H1 (cell line): ENCODE data around the gene RABEP1. TPM values are rescaled to one million over a fixed set of nuclear protein-coding genes. Genes with fewer than 3 reads are reported as not detected.

Experiments used
- CTCF ChIA-PET: fragments of 300-600 bp; sonication (Branson Sonifier 250); formaldehyde crosslinking; loops from one replicate; lab custom pipeline; 2021; ENCODE audit not compliant: partially characterized antibody; lab: Charles Lee
- POLR2A ChIA-PET: fragments of 300-600 bp; sonication (Branson Sonifier 250); formaldehyde crosslinking; loops from one replicate; lab custom pipeline; 2021; ENCODE audit warnings: inconsistent platforms; ENCODE audit not compliant: partially characterized antibody; lab: Charles Lee
- DNase-seq, 2 experiments: peaks; one replicate each; pipeline versions ENCODE4 v3.0.0 to v3.0.0-alpha.2; 2010 to 2022; ENCODE audit warnings: low spot score in 2 of 2, low read depth in 1 of 2, mixed read lengths in 1 of 2
- FAIRE-seq: peaks from 2 replicates; lab custom pipeline; 2011; peaks lifted over from hg19 to GRCh38; lab: Jason Lieb, UNC
- H2AFZ ChIP-seq: 2 replicates; pipeline ENCODE4 v1.8.1; 2012; ENCODE audit warnings: low read length, inconsistent platforms
- H2AK5ac ChIP-seq: 2 replicates; pipeline ENCODE4 v1.6.1; 2013; ENCODE audit warnings: low read depth, low read length
- H2BK120ac ChIP-seq: replicated peaks from 2 replicates; pipeline ENCODE3; 2013; ENCODE audit warnings: low read depth, low read length, inconsistent platforms
- H2BK12ac ChIP-seq: 2 replicates; pipeline ENCODE4 v1.6.1; 2013; ENCODE audit warnings: low read depth, low read length
- H2BK15ac ChIP-seq: 2 replicates; pipeline ENCODE4 v1.6.1; 2013; ENCODE audit warnings: low read length
- H2BK20ac ChIP-seq: 2 replicates; pipeline ENCODE4 v1.6.1; 2013; ENCODE audit warnings: low read length
- H2BK5ac ChIP-seq: 2 replicates; pipeline ENCODE4 v1.6.1; 2013; ENCODE audit warnings: low read depth, low read length
- H3K14ac ChIP-seq: 2 replicates; pipeline ENCODE4 v1.6.1; 2013; ENCODE audit warnings: inconsistent platforms; ENCODE audit not compliant: insufficient read length
- H3K18ac ChIP-seq: 2 replicates; pipeline ENCODE4 v1.6.1; 2013; ENCODE audit warnings: low read length; ENCODE audit errors: extremely low read depth
- H3K23ac ChIP-seq: 2 replicates; pipeline ENCODE4 v1.6.1; 2013; ENCODE audit warnings: inconsistent platforms; ENCODE audit not compliant: insufficient read length
- H3K23me2 ChIP-seq: 2 replicates; pipeline ENCODE4 v1.6.1; 2013; ENCODE audit warnings: low read depth, low read length
- H3K27ac ChIP-seq: 2 replicates; pipeline ENCODE4 v1.6.1; 2011; ENCODE audit warnings: low read depth, low read length, inconsistent platforms
- H3K27me3 ChIP-seq, 4 experiments: replicated peaks in 1 of 4; 1 replicate in 1 of 4; 2 replicates in 3 of 4; pipeline versions ENCODE4 v1.6.1 to v1.8.1; 2011 to 2013; ENCODE audit warnings: low read length in 3 of 4, mild to moderate bottlenecking in 3 of 4, inconsistent platforms in 2 of 4, mixed read lengths in 2 of 4, moderate library complexity in 1 of 4; ENCODE audit not compliant: control insufficient read depth in 3 of 4, insufficient read depth in 3 of 4; ENCODE audit errors: extremely low read depth in 1 of 4
- H3K36me3 ChIP-seq, 4 experiments: 2 replicates each; pipeline versions ENCODE4 v1.6.1 to v1.8.1; 2011 to 2013; ENCODE audit warnings: mild to moderate bottlenecking in 4 of 4, low read length in 3 of 4, moderate library complexity in 2 of 4, control low read depth in 1 of 4, inconsistent platforms in 1 of 4; ENCODE audit not compliant: insufficient read depth in 4 of 4, control insufficient read depth in 2 of 4
- H3K4ac ChIP-seq: replicated peaks from 2 replicates; pipeline ENCODE3; 2013; ENCODE audit warnings: low read length, low read depth, mixed read lengths, inconsistent platforms; ENCODE audit not compliant: insufficient read length
- H3K4me1 ChIP-seq, 4 experiments: replicated peaks in 1 of 4; 1 replicate in 1 of 4; 2 replicates in 3 of 4; pipeline versions ENCODE4 v1.6.1 to v1.8.1; 2011 to 2013; ENCODE audit warnings: low read length in 3 of 4, inconsistent platforms in 2 of 4, mixed read lengths in 1 of 4; ENCODE audit not compliant: insufficient read depth in 4 of 4, control insufficient read depth in 3 of 4
- H3K4me2 ChIP-seq, 2 experiments: 2 replicates each; pipeline versions ENCODE4 v1.6.1 to v1.8.1; 2011 to 2013; ENCODE audit warnings: low read depth in 2 of 2, low read length in 2 of 2, control low read depth in 1 of 2, inconsistent platforms in 1 of 2, mild to moderate bottlenecking in 1 of 2; ENCODE audit not compliant: insufficient read depth in 1 of 2
- H3K4me3 ChIP-seq, 4 experiments: fragments of 200-600, 300-600 bp in 1 of 4; sonication (generic), shearing (Covaris generic), sonication (Bioruptor Twin) in 1 of 4; 2 replicates each; pipeline versions ENCODE4 v1.5.1 to v1.8.1; 2011 to 2016; ENCODE audit warnings: low read length in 4 of 4, low read depth in 3 of 4, control low read depth in 2 of 4, inconsistent platforms in 2 of 4, mild to moderate bottlenecking in 2 of 4, mixed read lengths in 1 of 4, moderate library complexity in 1 of 4; ENCODE audit not compliant: insufficient read depth in 2 of 4; ENCODE audit errors: extremely low read depth in 1 of 4
- H3K56ac ChIP-seq: replicated peaks from 2 replicates; pipeline ENCODE3; 2013; ENCODE audit warnings: low read depth, mild to moderate bottlenecking, mixed read lengths, low read length, inconsistent platforms; ENCODE audit not compliant: insufficient read length
- H3K79me1 ChIP-seq: 2 replicates; pipeline ENCODE4 v1.6.1; 2013; ENCODE audit warnings: low read depth, low read length, control low read depth
- H3K79me2 ChIP-seq, 2 experiments: 2 replicates each; pipeline versions ENCODE4 v1.6.1 to v1.8.1; 2012 to 2013; ENCODE audit warnings: low read length in 2 of 2, mild to moderate bottlenecking in 2 of 2, inconsistent platforms in 1 of 2; ENCODE audit not compliant: insufficient read depth in 2 of 2, control insufficient read depth in 1 of 2
- H3K9ac ChIP-seq, 4 experiments: replicated peaks in 1 of 4; 1 replicate in 1 of 4; 2 replicates in 3 of 4; pipeline versions ENCODE4 v1.6.1 to v1.8.1; 2011 to 2013; ENCODE audit warnings: low read depth in 3 of 4, low read length in 3 of 4, control low read depth in 2 of 4, mild to moderate bottlenecking in 2 of 4, moderate library complexity in 2 of 4, inconsistent platforms in 1 of 4; ENCODE audit errors: extremely low read depth in 1 of 4
- H3K9me3 ChIP-seq, 2 experiments: 2 replicates each; pipeline versions ENCODE4 v1.6.1 to v1.8.1; 2012 to 2013; ENCODE audit warnings: mild to moderate bottlenecking in 2 of 2, moderate library complexity in 2 of 2, control low read depth in 1 of 2, inconsistent platforms in 1 of 2, low read depth in 1 of 2, low read length in 1 of 2, mixed read lengths in 1 of 2; ENCODE audit not compliant: insufficient read depth in 2 of 2
- H4K20me1 ChIP-seq, 2 experiments: replicated peaks in 1 of 2; 2 replicates each; pipeline versions ENCODE3 to v1.8.1; 2011 to 2013; ENCODE audit warnings: inconsistent platforms in 2 of 2, low read length in 2 of 2, mild to moderate bottlenecking in 1 of 2; ENCODE audit not compliant: insufficient read depth in 2 of 2, control insufficient read depth in 1 of 2
- H4K5ac ChIP-seq: 2 replicates; pipeline ENCODE4 v1.6.1; 2013; ENCODE audit warnings: low read length, low read depth, mixed read lengths, inconsistent platforms; ENCODE audit not compliant: insufficient read length
- H4K8ac ChIP-seq: 2 replicates; pipeline ENCODE4 v1.8.0; 2013; ENCODE audit warnings: mild to moderate bottlenecking, moderate library complexity, low read length, inconsistent platforms; ENCODE audit not compliant: insufficient read depth; ENCODE audit errors: extremely low read depth
- H4K91ac ChIP-seq: replicated peaks from 2 replicates; pipeline ENCODE3; 2013; ENCODE audit warnings: low read length, mixed read lengths, inconsistent platforms; ENCODE audit not compliant: insufficient read length
- ATF3 ChIP-seq: IDR thresholded peaks from 2 replicates; pipeline ENCODE4 v1.6.1; 2011; ENCODE audit warnings: low read depth, mild to moderate bottlenecking, low read length; ENCODE audit not compliant: insufficient read depth
- BRCA1 ChIP-seq: IDR thresholded peaks from 2 replicates; pipeline ENCODE4 v1.6.1; 2012; ENCODE audit warnings: low read depth, low read length, improper control_type of control experiment
- CBX5 ChIP-seq: fragments of 300-800, 300-1000 bp; sonication (generic); IDR thresholded peaks from 2 replicates; pipeline ENCODE4 v1.7.1; 2016; ENCODE audit warnings: antibody characterized with exemption, low read length, low read depth
- CBX8 ChIP-seq: fragments of 300-800, 300-1000 bp; sonication (generic); IDR thresholded peaks from 2 replicates; pipeline ENCODE4 v1.7.1; 2016; ENCODE audit warnings: low read depth, low read length, borderline replicate concordance
- CTBP2 ChIP-seq: IDR thresholded peaks from 2 replicates; pipeline ENCODE4 v1.7.0; 2011; ENCODE audit warnings: borderline replicate concordance, mild to moderate bottlenecking, moderate library complexity, mixed read lengths, low read length; ENCODE audit not compliant: insufficient read depth, insufficient read length
- EGR1 ChIP-seq: IDR thresholded peaks from 2 replicates; pipeline ENCODE4 v1.6.1; 2011; ENCODE audit warnings: low read depth, low read length, borderline replicate concordance
- HDAC6 ChIP-seq: IDR thresholded peaks from one replicate; pipeline ENCODE4 v1.7.1; 2012; ENCODE audit warnings: low read depth, mild to moderate bottlenecking, inconsistent platforms, low read length, moderate library complexity
- NRF1 ChIP-seq: IDR thresholded peaks from 2 replicates; pipeline ENCODE4 v1.6.1; 2011; ENCODE audit warnings: mild to moderate bottlenecking, low read depth, low read length, improper control_type of control experiment
- RXRA ChIP-seq: IDR thresholded peaks from 2 replicates; pipeline ENCODE4 v1.6.1; 2011; ENCODE audit warnings: low read depth, mild to moderate bottlenecking, low read length, moderate library complexity; ENCODE audit not compliant: insufficient read depth
- SP1 ChIP-seq: IDR thresholded peaks from 2 replicates; pipeline ENCODE4 v1.6.1; 2011; ENCODE audit warnings: low read depth, low read length
- SP2 ChIP-seq: IDR thresholded peaks from 2 replicates; pipeline ENCODE4 v1.6.1; 2012; ENCODE audit warnings: mild to moderate bottlenecking, low read length, inconsistent platforms
- SP4 ChIP-seq: IDR thresholded peaks from 2 replicates; pipeline ENCODE4 v1.6.1; 2012; ENCODE audit warnings: low read length, inconsistent platforms
- TAF1 ChIP-seq: IDR thresholded peaks from 2 replicates; pipeline ENCODE4 v1.6.1; 2011; ENCODE audit warnings: mild to moderate bottlenecking, low read depth, low read length
- TEAD4 ChIP-seq: IDR thresholded peaks from 2 replicates; pipeline ENCODE4 v1.6.1; 2012; ENCODE audit warnings: low read depth, low read length, inconsistent platforms, mixed read lengths
- WGBS, 2 experiments: shearing (Covaris generic) in 1 of 2; methylation state at CpG; one replicate each; pipeline versions ENCODE4 v1.1.6 to v1.1.7; 2013 to 2015; ENCODE audit warnings: low lambda C conversion rate in 2 of 2, mixed read lengths in 2 of 2, inconsistent platforms in 1 of 2, low coverage in 1 of 2, missing lambda C conversion rate in 1 of 2; ENCODE audit not compliant: insufficient replicate concordance in 2 of 2, insufficient coverage in 1 of 2, insufficient read length in 1 of 2; ENCODE audit errors: extremely low coverage in 1 of 2, missing lambda C conversion rate in 1 of 2; 5-methylcytosine and 5-hydroxymethylcytosine counted together
- polyA plus RNA-seq, 7 experiments: library from polyadenylated mRNA; depleted of rRNA in 3 of 7; stranded (reverse) in 5 of 7; unstranded in 2 of 7; fragments of >200 nt in 5 of 7; fragments of 200-250 nt in 2 of 7; gene quantifications; 1 replicate in 5 of 7; 2 replicates in 1 of 7; 4 replicates in 1 of 7; pipeline versions ENCODE4 v1.2.1 to v1.2.3, GENCODE V29; 2011 to 2013; ENCODE audit warnings: missing spikeins in 2 of 7, mixed read lengths in 2 of 7
- total RNA-seq: library from RNA; stranded (reverse); fragmentation: NEBNext Ultra II Directional; extraction: Animal tissue kit (Norgen Biotek cat#: 25700); gene quantifications from 2 replicates; pipeline ENCODE4 v1.2.1, GENCODE V29; 2021

Gene RABEP1
- total and polyA plus RNA-seq, 2 of the 8 experiments (the other 6 are each of a cell fraction or from before 2014, with no cell fraction given): 8.5 to 52.3 TPM

- no peak overlapping the region for H2BK15ac ChIP-seq
- no peak overlapping the region for H2AK5ac ChIP-seq
- H3K36me3 ChIP-seq: peaks cover 6 to 59% (median 28%) of the 10 kb centered on the region in 4 experiments
- no peak overlapping the region for H3K4ac ChIP-seq
- H3K4me2 ChIP-seq: no peak overlapping the region
- no peak overlapping the region; a peak in 1 of 7 replicates for H3K9ac ChIP-seq
- H2BK12ac ChIP-seq: no peak overlapping the region
- TF ChIP-seq ATF3: no peak
- no peak for TF ChIP-seq BRCA1
- TF ChIP-seq NRF1: no peak
- no peak for TF ChIP-seq TEAD4
- TF ChIP-seq SP4: no peak
- TF ChIP-seq RXRA: no peak
- TF ChIP-seq CBX8: no peak
- no peak for TF ChIP-seq CTBP2
- TF ChIP-seq SP1: no peak
- TF ChIP-seq CBX5: no peak
- TF ChIP-seq TAF1: no peak
- TF ChIP-seq HDAC6: no peak
- no peak for TF ChIP-seq SP2
- no peak for TF ChIP-seq EGR1
- H3K79me2 ChIP-seq: peaks cover 23 to 72% of the 10 kb centered on the region in 2 experiments
- POLR2A ChIA-PET: interaction anchor here (0.8 to 11.3 kb wide), 4 partner anchors 12 to 25 kb away, joined by 3 to 225 read pairs (median 27); partner anchors contain the start of gene C1QBP
- H3K14ac ChIP-seq: no peak overlapping the region
- no peaks in the 10 kb centered on the region for H3K9me3 ChIP-seq
- no peak overlapping the region for H4K5ac ChIP-seq
- no peak overlapping the region for H2BK20ac ChIP-seq
- FAIRE-seq (no peak), DNase-seq (no peak)
- no peak overlapping the region for H3K23ac ChIP-seq
- H4K20me1 ChIP-seq: peaks cover 4 to 5% of the 10 kb centered on the region in 2 experiments
- no peak overlapping the region for H2BK5ac ChIP-seq
- H3K27me3 ChIP-seq: no peaks in the 10 kb centered on the region
- no peak overlapping the region for H3K18ac ChIP-seq
- H3K23me2 ChIP-seq: peaks cover 5% of the 10 kb centered on the region
- WGBS, 2 experiments: 88% methylated on average over 2 of the region's 2 CpGs; no CpG with 5 or more reads in 1 of the 2 experiments
- H2AFZ ChIP-seq: no peak overlapping the region
- peaks cover 6% of the 10 kb centered on the region; the same call in 1 of the 2 replicates for H3K79me1 ChIP-seq
- no peak overlapping the region for H3K4me3 ChIP-seq
- no peak overlapping the region for H4K8ac ChIP-seq
- H4K91ac ChIP-seq: no peak overlapping the region
- no peak overlapping the region for H2BK120ac ChIP-seq
- CTCF ChIA-PET: interaction anchor here (0.7 to 1.4 kb wide), 3 partner anchors 16 to 24 kb away, joined by 3 to 5 read pairs (median 4); partner anchors contain the start of gene C1QBP
- H3K56ac ChIP-seq: no peak overlapping the region
- H3K27ac ChIP-seq: no peak overlapping the region
- peaks cover 0 to 4% (median 2%) of the 10 kb centered on the region in 4 experiments; a peak in 3 of 7 replicates for H3K4me1 ChIP-seq
These were observed 134.8 kb downstream of the RABEP1 start for GRCh38 chr17:5416901-5417300.
